ENCODE results near the gene FTCDNL1. TPM values are rescaled to one million over a fixed set of nuclear protein-coding genes. Genes with fewer than 3 reads are reported as not detected.

The FTCDNL1 gene
- total RNA-seq, 6 experiments from 2014 or later = 2.7 to 8.7 (median 6.7) TPM

GRCh38 chr2:199760574-199760973 is 90.4 kb downstream of the FTCDNL1 start:
- ATAC-seq (no peak), DNase-seq (no peak)
- Histone ChIP-seq H3K4me1 (no peaks in the 10 kb centered on the region), H3K36me3 (no peaks in the 10 kb centered on the region), H3K9me3 (no peaks in the 10 kb centered on the region), H3K27ac (no peak overlapping the region), H3K27me3 (no peaks in the 10 kb centered on the region), H3K4me3 (no peak overlapping the region)
- WGBS (ENCODE audit: insufficient coverage, low coverage, low lambda C conversion rate, missing lambda C conversion rate) = 100% methylated on average over 2 of the region's 3 CpGs
- no peak for TF ChIP-seq CTCF (IDR thresholded peaks at IDR 0.05)
- TF ChIP-seq POLR2A (IDR thresholded peaks at IDR 0.05) = no peak
- intact Hi-C loops (cut with DNase I) = no loop called here

GRCh38 chr2:199757233-199757870 is 93.6 kb downstream of the FTCDNL1 start:
- DNase-seq = peak in 2 of 3 donors; percentile 24 to 55

GRCh38 chr2:199756743-199757142 is 94.2 kb downstream of the FTCDNL1 start:
- ATAC-seq (no peak), DNase-seq (no peak)
- Histone ChIP-seq H3K36me3 (no peaks in the 10 kb centered on the region), H3K27me3 (no peaks in the 10 kb centered on the region), H3K27ac (no peak overlapping the region), H3K9me3 (no peaks in the 10 kb centered on the region), H3K4me3 (no peak overlapping the region), H3K4me1 (no peaks in the 10 kb centered on the region)
- WGBS (ENCODE audit: insufficient coverage, low coverage, low lambda C conversion rate, missing lambda C conversion rate) = 27% methylated on average over 1 of the region's 1 CpG
- intact Hi-C loops (cut with DNase I) = no loop called here
- TF ChIP-seq POLR2A (IDR thresholded peaks at IDR 0.05) (no peak), CTCF (IDR thresholded peaks at IDR 0.05) (no peak)

More at GRCh38 chr2:199757233-199757870, 93.6 kb downstream of the FTCDNL1 start:
- 80% methylated on average over 3 of the region's 3 CpGs for WGBS (ENCODE audit: insufficient coverage, low coverage, low lambda C conversion rate, missing lambda C conversion rate)
- no peak for TF ChIP-seq CTCF (IDR thresholded peaks at IDR 0.05)
- no peak for TF ChIP-seq POLR2A (IDR thresholded peaks at IDR 0.05)
- Histone ChIP-seq H3K36me3 (no peaks in the 10 kb centered on the region), H3K4me1 (no peaks in the 10 kb centered on the region), H3K27ac (no peak overlapping the region), H3K4me3 (no peak overlapping the region), H3K9me3 (no peaks in the 10 kb centered on the region), H3K27me3 (no peaks in the 10 kb centered on the region)
- intact Hi-C loops (cut with DNase I) = no loop called here
- peak in 2 of 4 donors; percentile 45 to 73 for ATAC-seq

- intact Hi-C loops (cut with DNase I) = no loop called here
- 71% methylated on average over 3 of the region's 3 CpGs for WGBS (ENCODE audit: insufficient coverage, low coverage, low lambda C conversion rate, missing lambda C conversion rate)
Observed at GRCh38 chr2:199756211-199756610, 94.8 kb downstream of the FTCDNL1 start.

More at GRCh38 chr2:199756211-199756610, 94.8 kb downstream of the FTCDNL1 start:
- TF ChIP-seq CTCF (IDR thresholded peaks at IDR 0.05) (no peak), POLR2A (IDR thresholded peaks at IDR 0.05) (no peak)
- peak in 1 of 4 donors; percentile 20 for ATAC-seq
- no peak for DNase-seq
- no peaks in the 10 kb centered on the region for H3K36me3 ChIP-seq
- H3K27ac ChIP-seq = no peak overlapping the region
- no peaks in the 10 kb centered on the region for H3K4me1 ChIP-seq
- no peaks in the 10 kb centered on the region for H3K27me3 ChIP-seq
- no peak overlapping the region for H3K4me3 ChIP-seq
- H3K9me3 ChIP-seq = no peaks in the 10 kb centered on the region
